Karpas-422 (cell line): ENCODE results near the gene MAP1LC3A. TPM values are rescaled to one million over a fixed set of nuclear protein-coding genes. Genes with fewer than 3 reads are reported as not detected.

Experiments used
- DNase-seq: peaks from one replicate; pipeline ENCODE4 v3.0.0-alpha.2; 2015
- H2AFZ ChIP-seq: fragments of 200-600 bp; sonication (generic); 2 replicates; pipeline ENCODE4 v1.6.1; 2014; ENCODE audit warnings: antibody characterized with exemption, low read length, mixed read lengths
- H3K27ac ChIP-seq: fragments of 200-600 bp; sonication (generic); 2 replicates; pipeline ENCODE4 v1.5.1; 2014; ENCODE audit warnings: mild to moderate bottlenecking, low read length, moderate library complexity
- H3K27me3 ChIP-seq: fragments of 200-600 bp; sonication (generic); 2 replicates; pipeline ENCODE4 v1.6.1; 2014; ENCODE audit warnings: low read length, mixed read lengths
- H3K36me3 ChIP-seq: fragments of 200-600 bp; sonication (generic); 2 replicates; pipeline ENCODE4 v1.6.1; 2014; ENCODE audit warnings: low read length, mixed read lengths; ENCODE audit not compliant: insufficient read depth
- H3K4me1 ChIP-seq: fragments of 200-600 bp; sonication (generic); 2 replicates; pipeline ENCODE4 v1.6.1; 2014; ENCODE audit warnings: mild to moderate bottlenecking, low read length, mixed read lengths
- H3K4me2 ChIP-seq: fragments of 200-600 bp; sonication (generic); 2 replicates; pipeline ENCODE4 v1.6.1; 2014; ENCODE audit warnings: low read length, low read depth, mild to moderate bottlenecking; ENCODE audit not compliant: poor library complexity, severe bottlenecking
- H3K4me3 ChIP-seq: fragments of 200-600 bp; sonication (generic); 2 replicates; pipeline ENCODE4 v1.5.1; 2014; ENCODE audit warnings: mild to moderate bottlenecking, antibody characterized with exemption, low read length, mixed read lengths
- H3K79me2 ChIP-seq: fragments of 200-600 bp; sonication (generic); 2 replicates; pipeline ENCODE4 v1.6.1; 2014; ENCODE audit warnings: mild to moderate bottlenecking, low read length, mixed read lengths
- H3K9ac ChIP-seq: fragments of 200-600 bp; sonication (generic); 2 replicates; pipeline ENCODE4 v1.6.0; 2014; ENCODE audit warnings: low read length
- H3K9me2 ChIP-seq: fragments of 200-600 bp; sonication (generic), shearing (Covaris generic); replicated peaks from 2 replicates; pipeline ENCODE4 v1.6.0; 2014; ENCODE audit warnings: mild to moderate bottlenecking, low read length, moderate library complexity; ENCODE audit not compliant: insufficient read depth
- H3K9me3 ChIP-seq: fragments of 300-700, 200-600 bp; sonication (generic); 2 replicates; pipeline ENCODE4 v1.6.1; 2014; ENCODE audit warnings: low read length, mixed read lengths
- H4K20me1 ChIP-seq: fragments of 200-600 bp; sonication (generic); 2 replicates; pipeline ENCODE4 v1.6.1; 2014; ENCODE audit warnings: mild to moderate bottlenecking, antibody characterized with exemption, low read length, low read depth; ENCODE audit not compliant: insufficient read depth
- total RNA-seq: library from RNA; depleted of rRNA; stranded (reverse); fragments of >200 nt; shearing (Covaris generic); gene quantifications from 2 replicates; pipeline ENCODE4 v1.2.3, GENCODE V29; 2014; ENCODE audit warnings: low replicate concordance

The MAP1LC3A gene
- total RNA-seq, 1 experiment from 2014 or later = 13.8 TPM

GRCh38 chr20:34532320-34532719 is 26.2 kb upstream of the MAP1LC3A start:
- Histone ChIP-seq H3K4me2 (no peak overlapping the region), H3K9me2 (no peaks in the 10 kb centered on the region), H4K20me1 (no peaks in the 10 kb centered on the region), H3K27me3 (no peaks in the 10 kb centered on the region), H3K9me3 (no peaks in the 10 kb centered on the region), H2AFZ (no peak overlapping the region), H3K79me2 (no peaks in the 10 kb centered on the region), H3K4me1 (no peaks in the 10 kb centered on the region), H3K4me3 (no peak overlapping the region), H3K9ac (no peak overlapping the region), H3K27ac (no peak overlapping the region), H3K36me3 (peaks cover 18% of the 10 kb centered on the region; the same call in 1 of the 2 replicates)
- no peak for DNase-seq

GRCh38 chr20:34532756-34533155 is 25.8 kb upstream of the MAP1LC3A start:
- no peak overlapping the region for H3K9ac ChIP-seq
- no peaks in the 10 kb centered on the region for H3K9me3 ChIP-seq
- DNase-seq = no peak
- H4K20me1 ChIP-seq = no peaks in the 10 kb centered on the region
- no peaks in the 10 kb centered on the region for H3K9me2 ChIP-seq
- H2AFZ ChIP-seq = no peak overlapping the region
- no peak overlapping the region for H3K27ac ChIP-seq
- H3K4me2 ChIP-seq = no peak overlapping the region
- H3K27me3 ChIP-seq = no peaks in the 10 kb centered on the region
- H3K36me3 ChIP-seq = peaks cover 13% of the 10 kb centered on the region; the same call in 1 of the 2 replicates
- H3K79me2 ChIP-seq = no peaks in the 10 kb centered on the region
- H3K4me3 ChIP-seq = no peak overlapping the region
- no peaks in the 10 kb centered on the region for H3K4me1 ChIP-seq

GRCh38 chr20:34534391-34535165 is 23.9 kb upstream of the MAP1LC3A start:
- Histone ChIP-seq H4K20me1 (no peaks in the 10 kb centered on the region), H3K9me2 (no peaks in the 10 kb centered on the region), H3K9ac (no peak overlapping the region), H3K4me2 (no peak overlapping the region), H2AFZ (no peak overlapping the region), H3K9me3 (no peaks in the 10 kb centered on the region), H3K36me3 (peaks cover 9% of the 10 kb centered on the region; the same call in 1 of the 2 replicates), H3K27me3 (no peaks in the 10 kb centered on the region), H3K27ac (no peak overlapping the region), H3K79me2 (no peaks in the 10 kb centered on the region), H3K4me3 (no peak overlapping the region), H3K4me1 (no peaks in the 10 kb centered on the region)
- no peak for DNase-seq

GRCh38 chr20:34535301-34535840 is 23.1 kb upstream of the MAP1LC3A start:
- Histone ChIP-seq H4K20me1 (no peaks in the 10 kb centered on the region), H3K79me2 (no peaks in the 10 kb centered on the region), H3K4me2 (no peak overlapping the region), H3K9me3 (no peaks in the 10 kb centered on the region), H3K27me3 (no peaks in the 10 kb centered on the region), H3K4me1 (no peaks in the 10 kb centered on the region), H3K9me2 (no peaks in the 10 kb centered on the region), H2AFZ (no peak overlapping the region), H3K36me3 (peaks cover 15% of the 10 kb centered on the region), H3K9ac (no peak overlapping the region), H3K27ac (no peak overlapping the region), H3K4me3 (no peak overlapping the region)
- no peak for DNase-seq

GRCh38 chr20:34535857-34536256 is 22.7 kb upstream of the MAP1LC3A start:
- H4K20me1 ChIP-seq = no peaks in the 10 kb centered on the region
- no peaks in the 10 kb centered on the region for H3K9me3 ChIP-seq
- H2AFZ ChIP-seq = no peak overlapping the region
- DNase-seq = no peak
- no peak overlapping the region for H3K4me3 ChIP-seq
- peaks cover 19% of the 10 kb centered on the region for H3K36me3 ChIP-seq
- no peak overlapping the region for H3K4me2 ChIP-seq
- H3K79me2 ChIP-seq = no peaks in the 10 kb centered on the region
- H3K4me1 ChIP-seq = no peaks in the 10 kb centered on the region
- no peaks in the 10 kb centered on the region for H3K27me3 ChIP-seq
- no peak overlapping the region for H3K27ac ChIP-seq
- no peaks in the 10 kb centered on the region for H3K9me2 ChIP-seq
- no peak overlapping the region for H3K9ac ChIP-seq

GRCh38 chr20:34536798-34537394 is 21.6 kb upstream of the MAP1LC3A start:
- no peaks in the 10 kb centered on the region for H3K9me3 ChIP-seq
- no peaks in the 10 kb centered on the region for H3K79me2 ChIP-seq
- no peaks in the 10 kb centered on the region for H4K20me1 ChIP-seq
- no peak overlapping the region for H3K4me3 ChIP-seq
- no peak overlapping the region for H3K4me2 ChIP-seq
- H3K27me3 ChIP-seq = no peaks in the 10 kb centered on the region
- H3K4me1 ChIP-seq = no peaks in the 10 kb centered on the region
- DNase-seq = peak; percentile 88
- H2AFZ ChIP-seq = no peak overlapping the region
- H3K9me2 ChIP-seq = no peaks in the 10 kb centered on the region
- no peak overlapping the region for H3K27ac ChIP-seq
- no peak overlapping the region for H3K9ac ChIP-seq
- H3K36me3 ChIP-seq = peaks cover 22% of the 10 kb centered on the region

- H3K79me2 ChIP-seq = no peaks in the 10 kb centered on the region
- no peak overlapping the region for H2AFZ ChIP-seq
- H3K27me3 ChIP-seq = no peaks in the 10 kb centered on the region
- no peaks in the 10 kb centered on the region for H3K9me2 ChIP-seq
- DNase-seq = no peak
- H3K9ac ChIP-seq = no peak overlapping the region
- no peak overlapping the region for H3K4me2 ChIP-seq
- no peaks in the 10 kb centered on the region for H3K9me3 ChIP-seq
- H3K36me3 ChIP-seq = peaks cover 22% of the 10 kb centered on the region
- no peak overlapping the region for H3K27ac ChIP-seq
- H4K20me1 ChIP-seq = no peaks in the 10 kb centered on the region
- H3K4me3 ChIP-seq = no peak overlapping the region
- no peaks in the 10 kb centered on the region for H3K4me1 ChIP-seq
These were observed 20.9 kb upstream of the MAP1LC3A start for GRCh38 chr20:34537651-34538050.

- DNase-seq = peak; percentile 85
- no peaks in the 10 kb centered on the region for H3K27me3 ChIP-seq
- H3K9me2 ChIP-seq = no peaks in the 10 kb centered on the region
- no peak overlapping the region for H3K4me3 ChIP-seq
- no peaks in the 10 kb centered on the region for H4K20me1 ChIP-seq
- no peaks in the 10 kb centered on the region for H3K9me3 ChIP-seq
- H3K79me2 ChIP-seq = no peaks in the 10 kb centered on the region
- H2AFZ ChIP-seq = no peak overlapping the region
- H3K4me2 ChIP-seq = no peak overlapping the region
- H3K36me3 ChIP-seq = peaks cover 22% of the 10 kb centered on the region
- no peak overlapping the region for H3K27ac ChIP-seq
- no peaks in the 10 kb centered on the region for H3K4me1 ChIP-seq
- H3K9ac ChIP-seq = no peak overlapping the region
These were observed 19.8 kb upstream of the MAP1LC3A start for GRCh38 chr20:34538671-34539123.
